HG03045 (cell line): ENCODE results near the gene UCHL1.
A peak's percentile ranks its signal among the peaks of the same experiment; 100 is the strongest.

Experiments used
- ATAC-seq: cut with Tn5 transposase; IDR thresholded peaks from one replicate; pipeline ENCODE4 v1.9.1; 2021; ENCODE audit warnings: mild to moderate bottlenecking, moderate library complexity; ENCODE audit not compliant: unreplicated experiment

The UCHL1 gene

DNA sequence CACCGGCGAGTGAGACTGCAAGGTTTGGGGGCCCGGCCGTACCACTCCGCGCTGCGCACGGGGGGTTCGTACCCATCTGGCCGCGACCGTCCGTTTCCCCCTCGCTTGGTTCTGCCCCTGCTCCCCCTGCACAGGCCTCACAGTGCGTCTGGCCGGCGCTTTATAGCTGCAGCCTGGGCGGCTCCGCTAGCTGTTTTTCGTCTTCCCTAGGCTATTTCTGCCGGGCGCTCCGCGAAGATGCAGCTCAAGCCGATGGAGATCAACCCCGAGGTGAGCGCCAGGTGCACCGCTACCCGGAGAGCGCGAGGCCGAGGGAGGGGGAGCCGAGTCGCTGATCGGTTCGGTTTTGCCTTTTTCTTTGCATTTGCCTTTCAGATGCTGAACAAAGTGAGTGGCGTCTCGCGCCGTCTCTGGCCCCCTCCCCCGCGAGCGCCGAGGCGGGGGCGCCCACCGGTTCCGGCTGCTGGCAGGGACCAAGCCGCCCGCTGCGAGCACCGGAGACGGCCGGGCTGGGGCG, at the start of gene UCHL1:
Gene UCHL1, plus strand, starts transcription at position 189 of the 517 bp plus-strand sequence. Its CDS starts 49 bp downstream, at position 238.
- peak; percentile 38 for ATAC-seq

DNA sequence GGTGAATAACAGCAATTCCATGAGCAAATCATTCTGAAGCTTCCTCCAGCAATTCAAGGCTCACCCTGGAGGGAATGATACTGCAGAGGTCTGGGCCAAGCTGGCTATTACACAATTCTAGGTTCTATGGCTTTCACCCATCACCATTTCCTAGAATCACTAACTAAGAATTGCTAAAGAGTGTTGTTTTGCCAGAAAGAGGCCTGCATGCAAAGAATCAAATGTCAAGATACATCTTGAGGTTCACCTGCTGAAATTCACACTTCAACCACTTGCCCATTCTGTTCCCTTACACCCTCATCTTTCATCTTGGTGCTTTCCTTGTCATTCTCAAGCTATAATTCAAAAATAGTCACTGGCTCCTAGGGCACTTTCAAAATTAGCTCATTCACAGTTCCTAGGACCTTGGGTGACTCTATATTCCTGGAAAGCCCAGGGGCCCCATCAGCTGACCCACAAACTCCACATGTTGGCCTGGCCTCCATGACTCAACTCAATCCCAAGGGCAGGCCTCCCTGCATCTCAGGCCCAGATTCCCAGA, 49.4 kb upstream of the UCHL1 start:
- no peak for ATAC-seq

DNA sequence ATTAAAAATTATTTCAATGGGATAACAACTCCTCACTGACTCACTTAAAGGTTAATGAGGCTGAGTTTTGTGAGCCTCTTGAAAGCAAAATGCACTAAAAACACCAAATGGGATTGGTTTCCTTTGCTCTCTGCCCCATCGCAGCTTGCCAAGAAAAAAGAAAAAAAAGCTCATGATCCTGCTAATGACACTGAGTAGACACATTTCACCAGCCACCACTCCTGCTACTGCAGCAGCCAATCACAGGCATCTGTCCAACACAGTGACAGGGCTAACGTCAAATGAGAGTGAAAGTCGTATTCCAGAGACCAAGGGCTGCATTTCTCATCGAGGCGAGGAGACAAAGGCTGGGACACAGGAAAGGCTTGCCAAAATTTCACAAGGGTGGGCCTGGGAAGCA, 47.5 kb upstream of the UCHL1 start:
- ATAC-seq = no peak

DNA sequence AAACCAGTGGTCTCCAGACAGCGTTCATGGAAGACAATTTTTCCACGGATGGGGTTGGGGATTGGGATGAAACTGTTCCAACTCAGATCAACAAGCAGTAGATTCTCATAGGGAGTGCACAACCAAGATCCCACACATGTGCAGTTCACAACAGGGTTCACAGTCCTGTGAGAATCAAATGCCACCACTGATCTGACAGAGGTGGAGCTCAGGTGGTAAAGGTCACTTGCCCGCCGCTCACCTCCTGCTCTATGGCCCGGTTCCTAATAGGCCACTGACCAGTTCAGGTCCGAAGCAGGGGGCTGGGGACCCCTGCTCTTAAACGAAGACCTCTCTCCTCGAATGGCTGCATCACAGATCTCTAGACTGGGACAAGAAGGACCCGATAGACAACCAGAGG, 46.8 kb upstream of the UCHL1 start:
- ATAC-seq = no peak

DNA sequence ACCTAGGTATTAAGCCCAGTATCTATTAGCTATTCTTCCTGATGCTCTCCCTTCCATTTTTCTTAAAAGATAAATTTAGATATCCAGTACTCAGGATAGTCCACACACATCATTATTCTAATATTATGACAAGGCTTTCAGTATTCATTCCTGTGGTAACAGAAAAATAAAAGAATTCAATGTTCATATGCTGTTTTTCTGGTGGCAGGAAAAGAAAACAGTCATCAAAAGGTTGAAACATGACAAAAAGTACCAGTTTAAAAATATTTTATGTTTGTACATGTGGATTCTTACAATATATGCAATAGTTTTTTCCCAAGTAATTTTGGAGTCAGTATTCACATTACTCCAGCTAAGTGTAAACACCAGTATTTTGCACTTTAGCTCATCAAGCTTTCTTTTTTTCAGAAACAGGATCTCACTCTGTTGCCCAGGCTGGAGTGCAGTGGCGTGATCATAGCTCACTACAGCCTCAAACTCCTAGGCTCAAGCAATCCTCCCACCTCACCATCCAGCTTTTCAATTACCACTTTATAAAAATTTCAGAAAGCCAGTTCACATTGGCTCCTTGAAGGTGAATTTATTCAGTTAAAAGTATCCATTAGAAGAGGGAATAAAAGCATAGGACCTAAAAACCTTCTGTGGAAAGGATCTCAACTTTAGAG, 44.6 kb upstream of the UCHL1 start:
- ATAC-seq = no peak

DNA sequence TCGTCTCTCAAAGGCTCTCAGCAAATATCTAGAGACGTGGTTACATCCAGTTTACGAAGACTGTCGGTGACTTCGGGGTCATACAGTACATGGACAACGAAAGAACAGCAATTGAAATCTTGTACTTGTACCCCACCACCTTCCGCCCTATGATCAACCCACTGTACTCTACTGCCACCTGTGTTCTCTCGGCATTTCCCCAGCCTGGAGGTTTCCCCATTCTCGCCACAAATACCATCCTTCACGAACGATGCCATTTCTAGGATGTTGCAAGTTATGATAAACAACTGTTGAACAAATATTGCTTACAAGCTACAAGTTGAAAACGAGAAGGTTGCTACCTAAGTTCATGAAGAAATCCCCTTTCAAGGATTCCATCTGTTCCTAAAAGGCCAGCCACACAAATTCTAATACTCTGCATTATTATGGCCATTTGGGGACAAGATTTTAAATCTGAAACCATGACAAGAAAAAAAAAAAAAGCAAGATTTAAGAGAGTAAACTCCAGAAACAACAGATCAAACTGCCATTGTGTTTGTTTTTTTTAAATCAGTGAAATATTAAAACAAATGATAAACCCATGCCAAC, 44.0 kb upstream of the UCHL1 start:
- no peak for ATAC-seq

DNA sequence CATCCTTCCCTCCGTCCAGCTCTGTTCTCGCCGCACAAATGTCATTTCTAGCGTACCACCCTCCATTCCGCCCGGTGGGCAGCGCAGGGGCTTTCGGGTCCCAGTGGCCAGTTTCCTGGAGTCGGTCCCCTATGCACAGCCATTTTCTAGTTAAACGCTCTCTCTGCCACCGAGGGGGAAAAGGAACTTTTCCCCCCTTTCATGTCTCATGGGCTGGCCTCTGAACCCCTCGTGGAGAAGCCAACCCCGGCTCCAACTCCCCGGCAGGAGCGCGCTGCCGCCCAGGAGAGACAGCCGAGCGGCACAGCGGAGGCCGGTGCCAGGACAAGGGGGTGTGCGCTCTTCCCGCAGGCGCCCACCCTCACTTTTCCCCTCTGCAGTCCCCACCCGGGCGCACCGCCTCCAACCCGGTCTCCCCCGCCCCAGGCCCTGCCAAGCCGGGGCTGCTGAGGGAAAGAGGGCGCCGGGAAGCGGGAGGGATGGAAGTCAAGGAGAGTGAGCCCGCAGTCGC, 43.0 kb upstream of the UCHL1 start:
- peak; percentile 14 for ATAC-seq

DNA sequence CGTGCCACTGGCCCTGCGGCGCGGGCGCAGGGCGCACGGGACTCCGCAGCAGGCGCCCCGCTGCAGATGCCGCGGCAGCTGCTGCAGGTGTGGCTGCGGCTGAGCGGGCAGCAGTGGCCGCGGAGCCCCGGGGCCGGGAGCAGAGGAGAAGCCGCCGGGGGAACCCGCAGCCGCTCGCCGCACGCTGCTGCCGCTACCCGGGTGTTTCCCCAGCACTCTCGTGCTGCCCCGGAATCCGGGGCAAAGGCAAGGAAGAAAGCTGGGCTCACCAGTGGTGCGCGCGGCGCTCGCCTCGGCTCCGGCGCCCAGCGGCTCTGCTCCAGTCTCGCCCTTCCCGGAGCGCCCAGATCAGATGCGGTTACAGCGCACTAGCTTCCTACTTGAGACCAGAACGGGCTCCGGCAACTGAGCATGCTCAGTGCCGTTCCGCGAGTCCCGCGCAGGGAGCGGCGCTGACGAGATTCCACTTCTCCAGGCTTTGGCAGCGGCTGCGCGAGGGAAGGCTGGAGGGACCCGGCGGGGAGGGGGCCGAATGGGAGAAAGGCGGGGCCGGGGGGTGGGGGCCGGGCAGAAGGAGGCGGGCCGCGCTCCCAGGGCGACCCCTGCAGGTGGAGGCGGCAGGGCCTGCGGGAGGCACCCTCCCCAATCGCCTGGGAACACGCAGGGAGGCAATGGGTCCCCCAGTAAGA, 42.4 kb upstream of the UCHL1 start, which contains the start of gene APBB2:
Gene APBB2, minus strand, starts transcription at position 407 of the 689 bp plus-strand sequence. CDS start 181,288 bp downstream, outside the sequence.
- peak; percentile 60 for ATAC-seq

DNA sequence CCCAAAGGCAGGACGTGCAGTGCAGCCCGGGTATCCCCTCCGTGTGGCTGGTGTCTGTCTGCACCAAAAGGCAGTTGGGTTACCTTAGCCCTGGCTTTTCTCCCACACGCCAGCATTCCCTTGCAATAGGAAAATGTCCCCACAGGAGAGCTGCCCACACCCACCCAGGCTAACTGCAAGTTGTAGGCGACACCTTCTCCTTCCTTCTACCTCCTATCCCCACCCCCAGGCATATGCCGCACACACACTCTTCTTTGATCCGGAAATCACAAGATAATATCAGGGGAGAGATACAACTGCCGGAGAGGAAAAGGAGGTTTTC, 41.9 kb upstream of the UCHL1 start:
- no peak for ATAC-seq

DNA sequence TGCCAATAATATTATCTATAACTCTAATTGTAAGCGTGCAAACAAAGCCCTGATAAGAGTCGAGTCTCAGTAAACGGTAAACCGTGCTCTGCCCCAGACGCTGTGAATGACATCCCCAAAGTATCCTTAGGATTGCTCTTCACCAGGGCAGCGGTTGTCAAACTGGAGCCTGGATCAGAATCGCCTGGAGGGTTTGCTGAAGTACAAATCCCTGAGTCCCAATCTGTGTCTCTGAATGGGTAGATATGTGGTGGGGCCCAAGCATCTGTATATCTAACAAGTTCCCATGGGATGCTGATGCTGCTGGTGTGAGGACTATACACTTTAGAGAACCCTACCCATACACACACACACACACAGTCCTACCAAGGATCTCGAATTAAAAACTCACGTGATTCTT, 41.6 kb upstream of the UCHL1 start:
- ATAC-seq = no peak

DNA sequence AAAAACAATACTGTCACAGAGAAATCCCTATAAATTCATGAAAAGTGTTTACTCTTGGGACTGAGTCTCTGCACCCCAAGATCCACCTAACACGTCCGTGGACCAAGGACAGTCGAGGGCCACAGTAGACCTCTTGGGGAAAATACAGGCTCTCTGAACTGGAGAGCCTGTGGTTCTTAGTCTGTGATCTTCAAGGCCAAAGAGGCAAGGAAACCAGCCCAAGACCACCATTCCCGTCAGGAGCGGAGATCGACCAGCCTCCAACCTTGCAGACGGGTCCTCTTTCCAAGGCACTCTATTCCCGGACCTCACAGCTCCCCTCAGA, 40.8 kb upstream of the UCHL1 start:
- ATAC-seq = no peak

DNA sequence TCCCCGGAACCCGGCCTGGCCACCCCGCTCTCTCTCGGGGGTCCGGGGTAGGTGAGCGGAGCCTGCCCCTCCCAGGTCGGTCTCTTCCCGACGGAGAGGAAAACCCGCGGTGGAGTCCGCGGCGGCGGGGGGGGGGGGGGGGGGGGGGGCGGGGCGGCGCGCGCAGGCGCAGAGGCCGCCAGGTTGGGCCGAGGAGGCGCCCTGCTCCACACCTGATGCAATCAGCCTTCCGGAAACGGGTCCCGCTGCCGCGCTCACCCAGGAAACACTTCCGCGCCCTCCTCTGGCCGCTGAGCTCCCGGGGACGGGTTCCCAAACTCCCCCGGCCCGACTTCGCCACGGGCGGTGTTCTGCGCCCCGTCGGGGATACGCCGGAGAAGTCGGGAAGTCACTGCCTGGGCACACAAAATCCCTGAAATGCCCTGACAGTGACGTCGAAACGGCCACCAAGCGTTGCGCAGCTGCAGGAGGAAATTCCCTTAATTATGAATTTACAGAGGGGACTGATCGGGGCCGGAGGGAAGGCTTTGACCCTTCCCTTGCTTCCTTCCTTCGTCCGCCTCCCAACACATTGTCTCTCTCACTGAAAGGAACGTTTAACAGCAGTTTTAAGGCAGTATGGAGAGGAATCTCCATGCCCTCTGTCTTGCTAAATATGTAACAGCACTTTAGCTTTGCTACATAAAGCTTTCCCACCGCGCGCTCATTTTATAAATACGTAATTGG, 40.3 kb upstream of the UCHL1 start:
- peak; percentile 60 for ATAC-seq

DNA sequence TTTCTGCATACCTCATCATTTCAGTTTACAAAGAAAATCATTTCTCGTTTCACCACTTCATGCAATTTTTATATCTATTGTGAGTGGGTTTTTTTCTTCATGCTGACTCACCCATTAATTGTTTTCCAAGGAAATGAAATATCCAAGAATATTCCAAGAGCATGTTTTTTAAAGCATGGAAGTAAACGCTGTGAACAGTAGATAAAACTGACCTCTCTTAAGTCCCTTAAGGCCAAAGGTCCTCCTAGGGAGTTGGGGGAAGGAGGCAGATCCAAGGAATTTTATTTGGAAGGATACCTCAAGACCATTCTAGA, 39.8 kb upstream of the UCHL1 start:
- ATAC-seq = no peak

DNA sequence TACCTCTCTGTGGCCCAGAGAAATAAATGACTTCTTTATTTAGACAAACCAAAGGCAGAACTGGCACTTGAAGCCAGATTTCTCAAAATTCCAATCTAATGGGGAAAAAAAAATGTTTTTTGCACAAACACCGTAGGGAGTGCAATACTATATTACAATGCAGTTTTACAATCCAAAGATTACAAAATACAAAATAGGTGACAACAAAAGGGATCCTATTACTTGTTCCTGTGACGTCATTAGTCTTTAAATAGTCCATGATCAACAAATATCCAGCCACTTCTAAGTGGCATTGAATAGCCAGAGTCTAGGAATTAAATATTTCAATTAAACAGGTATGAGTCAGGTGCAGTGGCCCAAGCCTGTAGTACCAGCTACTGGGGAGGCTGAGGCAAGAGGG, 39.4 kb upstream of the UCHL1 start:
- ATAC-seq = no peak

DNA sequence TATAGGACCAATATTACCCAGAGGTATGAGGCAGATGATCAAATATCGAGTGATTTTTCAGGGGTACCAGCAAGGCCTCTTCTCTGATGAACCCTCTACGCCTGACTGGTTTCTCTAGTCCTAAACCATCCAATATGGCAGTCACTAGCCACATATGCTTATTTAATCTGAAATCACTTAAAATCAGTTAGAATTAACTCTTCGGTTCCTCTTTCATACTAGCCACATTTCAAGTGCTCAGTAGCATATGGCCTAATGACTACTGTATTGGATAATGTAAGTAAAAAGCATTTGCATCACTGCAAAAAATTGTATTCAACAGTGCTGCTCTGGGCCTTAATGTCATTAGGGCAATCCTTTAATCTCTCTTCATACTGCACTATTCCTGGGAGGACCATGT, 38.0 kb upstream of the UCHL1 start:
- ATAC-seq = no peak

DNA sequence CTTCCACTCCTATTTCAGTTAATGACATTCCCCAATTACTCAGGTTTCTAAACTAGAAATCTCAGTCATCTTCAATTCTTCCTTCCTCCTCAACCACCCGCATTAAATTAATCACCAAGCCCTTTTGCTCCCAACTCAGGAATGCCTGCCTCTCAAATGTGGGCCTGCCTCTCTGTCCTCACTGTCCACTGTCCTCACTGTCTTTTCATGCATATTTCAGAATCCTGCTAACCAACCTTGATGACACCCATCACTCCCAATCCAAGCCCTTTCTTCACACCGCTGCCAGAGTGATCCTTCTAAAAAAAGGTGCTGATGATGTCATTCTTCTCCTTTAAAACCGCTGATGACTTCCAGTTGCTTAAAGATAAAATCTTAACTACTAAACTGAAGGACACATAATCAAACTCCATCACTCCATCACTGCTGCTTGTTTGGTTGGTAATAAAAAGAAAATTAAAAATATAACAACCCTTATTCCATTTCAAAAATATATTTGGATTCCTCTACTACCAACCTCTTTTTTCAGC, 37.2 kb upstream of the UCHL1 start:
- no peak for ATAC-seq

DNA sequence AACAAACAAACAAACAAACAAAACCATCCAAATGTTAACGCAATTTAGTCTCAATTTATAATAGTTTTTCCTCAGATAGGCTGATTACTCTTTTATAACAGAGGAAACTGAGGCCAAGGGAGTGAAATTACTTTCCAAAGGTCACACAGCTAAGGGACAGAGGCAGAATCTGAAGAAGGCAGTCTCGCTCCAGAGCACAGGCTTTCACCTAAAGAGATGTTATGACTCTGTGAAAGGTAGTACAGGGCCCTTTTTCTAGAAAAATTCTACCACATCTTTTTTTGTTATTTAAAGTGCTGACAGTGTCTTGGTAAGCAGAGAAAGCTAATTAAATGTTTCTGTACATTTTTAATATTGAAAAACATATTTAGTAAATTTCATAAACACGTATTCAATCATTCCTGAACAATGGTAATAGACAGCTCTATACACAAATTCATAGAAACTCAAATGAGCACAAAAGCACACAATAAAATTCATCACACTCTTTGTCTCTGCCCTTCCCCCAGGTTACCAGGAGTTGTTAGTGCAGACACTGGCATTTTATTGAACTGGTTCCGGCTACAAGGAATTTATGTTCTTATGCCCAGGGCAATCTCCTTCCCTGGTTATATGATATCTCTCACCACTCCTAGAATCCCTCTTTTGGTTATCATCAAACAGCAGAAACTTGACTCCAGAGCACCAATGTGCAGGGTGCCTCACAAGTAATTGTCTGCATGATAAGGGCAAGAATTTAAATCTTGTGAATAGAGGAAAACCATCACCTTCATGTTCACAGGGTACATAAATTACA, 34.7 kb upstream of the UCHL1 start:
- no peak for ATAC-seq

DNA sequence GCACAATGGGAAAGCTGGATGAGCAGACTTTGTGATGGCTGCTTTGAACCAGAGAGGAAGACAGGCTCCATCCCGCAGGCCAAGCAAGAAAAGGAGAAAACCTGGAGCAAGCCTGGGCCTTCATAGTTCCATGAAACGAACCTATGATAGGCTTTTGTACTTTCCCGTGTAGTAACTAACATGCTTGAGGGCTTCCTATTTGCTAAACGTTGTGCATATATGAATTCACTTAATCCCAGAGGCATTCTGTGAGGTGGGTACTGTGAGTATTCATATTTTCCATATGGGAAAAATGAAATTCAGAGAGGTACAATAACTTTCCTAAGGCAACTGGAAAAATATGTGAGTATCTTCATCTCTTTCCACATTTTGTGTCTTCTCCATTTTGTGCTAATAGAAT, 28.8 kb upstream of the UCHL1 start:
- no peak for ATAC-seq

DNA sequence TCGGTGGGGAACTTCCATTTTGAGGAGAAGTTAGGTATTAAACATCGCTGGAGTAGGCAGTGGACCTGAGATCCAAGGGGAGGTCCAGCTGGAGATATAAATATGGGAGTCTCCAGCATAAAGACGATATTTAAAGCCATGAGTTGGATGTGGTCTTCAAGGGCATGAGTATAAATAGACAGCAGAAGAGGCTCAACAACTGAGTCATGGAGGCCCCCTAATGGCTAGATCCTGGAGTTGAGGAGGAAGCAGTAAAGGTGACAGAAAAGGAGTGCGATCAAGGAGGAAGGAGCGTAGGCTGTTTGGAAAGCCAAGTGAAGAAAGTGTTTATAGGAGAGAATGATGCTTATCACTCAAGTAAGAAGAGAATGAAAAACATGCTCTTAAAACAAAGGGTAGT, 24.3 kb upstream of the UCHL1 start:
- ATAC-seq = no peak

DNA sequence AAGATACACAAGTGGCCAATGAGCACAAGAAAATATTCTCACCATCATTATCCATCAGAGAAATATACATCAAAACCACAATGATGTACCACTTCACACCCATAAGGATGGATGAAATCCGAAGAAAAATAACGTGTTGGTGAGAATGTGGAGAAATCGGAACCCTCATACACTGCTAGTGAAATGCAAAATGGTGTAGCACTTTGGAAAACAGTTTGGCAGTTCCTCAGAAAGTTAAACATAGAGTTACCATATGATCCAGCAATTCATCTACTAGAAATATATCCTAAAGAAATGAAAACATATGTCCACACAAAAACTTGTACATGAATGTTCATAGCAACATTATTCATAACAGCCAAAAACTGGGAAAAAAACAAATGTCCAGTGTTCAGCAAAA, 23.9 kb upstream of the UCHL1 start:
- no peak for ATAC-seq
